Endothelial cell of umbilical vein (primary cell): Measurements from ENCODE around the gene OSBPL5. TPM values are rescaled to one million over a fixed set of nuclear protein-coding genes. Genes with fewer than 3 reads are reported as not detected.
"Not testable (repeated sequence)": the region's sequence is repeated elsewhere in the genome, so short reads cannot be mapped to it uniquely, and the experiment has no call there.

Experiments used
- BruUV-seq: library from RNA; stranded (reverse); fragments of 400-500 nt; replicated peaks from 2 replicates; lab custom pipeline; 2021; lab: Mats Ljungman, UMichigan
- CTCF ChIA-PET: fragments of 300-600, 350-600 bp; sonication (Branson Sonifier 250); formaldehyde crosslinking; loops from one replicate; lab custom pipeline; 2021; ENCODE audit warnings: antibody characterized with exemption, inconsistent platforms; lab: Charles Lee
- POLR2A ChIA-PET: fragments of 300-600, 350-600 bp; sonication (Branson Sonifier 250); formaldehyde crosslinking; loops from one replicate; lab custom pipeline; 2021; ENCODE audit warnings: antibody characterized with exemption, inconsistent platforms; lab: Charles Lee
- DNase-seq: peaks from one replicate; pipeline ENCODE4 v3.0.0-alpha.2; 2011; ENCODE audit warnings: low read depth, low spot score
- FAIRE-seq: peaks from 2 replicates; lab custom pipeline; 2011; peaks lifted over from hg19 to GRCh38; lab: Jason Lieb, UNC
- H2AFZ ChIP-seq: 2 replicates; pipeline ENCODE4 v1.6.0; 2012; ENCODE audit warnings: low read depth, low read length, control low read depth, inconsistent platforms
- H3K27ac ChIP-seq: 2 replicates; pipeline ENCODE4 v1.5.1; 2011; ENCODE audit warnings: low read depth, mild to moderate bottlenecking, control low read depth, low read length, moderate library complexity; ENCODE audit not compliant: insufficient read depth
- H3K27me3 ChIP-seq, 2 experiments: 2 replicates each; pipeline versions ENCODE4 v1.6.0 to v1.6.1; 2011; ENCODE audit warnings: low read length in 2 of 2, mixed read lengths in 1 of 2; ENCODE audit not compliant: control insufficient read depth in 2 of 2, insufficient read depth in 2 of 2
- H3K36me3 ChIP-seq, 2 experiments: 2 replicates in 1 of 2; 3 replicates in 1 of 2; pipeline ENCODE4 v1.5.1; 2011; ENCODE audit warnings: low read length in 2 of 2, mild to moderate bottlenecking in 1 of 2, moderate library complexity in 1 of 2; ENCODE audit not compliant: control insufficient read depth in 2 of 2, insufficient read depth in 2 of 2; ENCODE audit errors: extremely low read depth in 1 of 2
- H3K4me1 ChIP-seq: 3 replicates; pipeline ENCODE4 v1.5.1; 2011; ENCODE audit warnings: mild to moderate bottlenecking, low read length; ENCODE audit not compliant: control insufficient read depth, insufficient read depth; ENCODE audit errors: extremely low read depth
- H3K4me2 ChIP-seq: 2 replicates; pipeline ENCODE4 v1.6.1; 2011; ENCODE audit warnings: low read length, control low read depth, mixed read lengths; ENCODE audit not compliant: insufficient read depth
- H3K4me3 ChIP-seq, 3 experiments: fragments of 200-600 bp in 1 of 3; sonication (generic), shearing (Covaris generic) in 1 of 3; replicated peaks in 1 of 3; 2 replicates each; pipeline ENCODE4 v1.5.1; 2011 to 2016; ENCODE audit warnings: control low read depth in 3 of 3, low read length in 3 of 3, mild to moderate bottlenecking in 2 of 3, inconsistent platforms in 1 of 3, low read depth in 1 of 3, moderate library complexity in 1 of 3; ENCODE audit not compliant: insufficient read depth in 1 of 3
- H3K79me2 ChIP-seq: 2 replicates; pipeline ENCODE4 v1.6.0; 2012; ENCODE audit warnings: low read length, inconsistent platforms; ENCODE audit not compliant: control insufficient read depth, insufficient read depth
- H3K9ac ChIP-seq: replicated peaks from 2 replicates; pipeline ENCODE3; 2011; ENCODE audit warnings: low read length, control low read depth; ENCODE audit not compliant: insufficient read depth; ENCODE audit errors: extremely low read depth
- H3K9me1 ChIP-seq: replicated peaks from 3 replicates; pipeline ENCODE4 v1.6.0; 2011; ENCODE audit warnings: mild to moderate bottlenecking, low read length; ENCODE audit not compliant: control insufficient read depth, insufficient read depth; ENCODE audit errors: extremely low read depth
- H3K9me3 ChIP-seq: replicated peaks from 2 replicates; pipeline ENCODE4 v1.5.1; 2012; ENCODE audit warnings: low read length, inconsistent platforms; ENCODE audit not compliant: control insufficient read depth, insufficient read depth
- H4K20me1 ChIP-seq: replicated peaks from 2 replicates; pipeline ENCODE3; 2011; ENCODE audit warnings: mild to moderate bottlenecking, low read length; ENCODE audit not compliant: control insufficient read depth, insufficient read depth; ENCODE audit errors: extremely low read depth
- EZH2 ChIP-seq: IDR thresholded peaks from 2 replicates; pipeline ENCODE4 v1.6.1; 2012; ENCODE audit warnings: borderline replicate concordance, low read depth, mild to moderate bottlenecking, moderate library complexity, low read length, inconsistent platforms; ENCODE audit not compliant: severe bottlenecking
- FOS ChIP-seq: IDR thresholded peaks from 2 replicates; pipeline ENCODE4 v1.6.1; 2011; ENCODE audit warnings: mild to moderate bottlenecking, low read length, moderate library complexity, borderline replicate concordance; ENCODE audit not compliant: insufficient read depth
- dilution Hi-C: fragments of 300-500 bp; cut with MboI; formaldehyde crosslinking; loops from one replicate; pipeline ENCODE4 v1.15.0; 2019; ENCODE audit warnings: low sequenced_read_pairs; ENCODE audit not compliant: extremely low pct_ligation_motif_present
- intact Hi-C: fragments of 100-400 bp; cut with micrococcal nuclease; formaldehyde crosslinking; loops from one replicate; pipeline ENCODE4 v1.10.0; 2022
- polyA plus RNA-seq, 4 experiments: library from polyadenylated mRNA; depleted of rRNA in 3 of 4; stranded (reverse) in 3 of 4; unstranded in 1 of 4; fragments of >200 nt; gene quantifications; 2 replicates each; pipeline versions ENCODE4 v1.2.1 to v1.2.3, GENCODE V29; 2011 to 2012; ENCODE audit warnings: missing spikeins in 1 of 4
- total RNA-seq: library from RNA; stranded (reverse); gene quantifications from 2 replicates; pipeline ENCODE4 v1.2.3, GENCODE V29; 2021
- TF ChIP-seq, protein P1 (sequence below), 2 donors: IDR thresholded peaks; 1 replicate in 1 of 2; 2 replicates in 1 of 2; pipeline ENCODE4 v1.5.1; 2011; ENCODE audit warnings: low read length in 2 of 2, mild to moderate bottlenecking in 2 of 2, moderate library complexity in 2 of 2, control low read depth in 1 of 2, inconsistent platforms in 1 of 2, low read depth in 1 of 2; ENCODE audit not compliant: insufficient read depth in 1 of 2; ENCODE audit errors: extremely low read depth in 1 of 2

Gene OSBPL5
- total and polyA plus RNA-seq, 2 donors (not counting 3 experiments of a cell fraction or from before 2014, with no cell fraction given) = 8.7 to 37.7 TPM

- no peaks in the 10 kb centered on the region for H4K20me1 ChIP-seq
- BruUV-seq = no TSS peak
- TF ChIP-seq EZH2 = no peak
- TF ChIP-seq FOS = no peak
- TF ChIP-seq, protein P1, sequence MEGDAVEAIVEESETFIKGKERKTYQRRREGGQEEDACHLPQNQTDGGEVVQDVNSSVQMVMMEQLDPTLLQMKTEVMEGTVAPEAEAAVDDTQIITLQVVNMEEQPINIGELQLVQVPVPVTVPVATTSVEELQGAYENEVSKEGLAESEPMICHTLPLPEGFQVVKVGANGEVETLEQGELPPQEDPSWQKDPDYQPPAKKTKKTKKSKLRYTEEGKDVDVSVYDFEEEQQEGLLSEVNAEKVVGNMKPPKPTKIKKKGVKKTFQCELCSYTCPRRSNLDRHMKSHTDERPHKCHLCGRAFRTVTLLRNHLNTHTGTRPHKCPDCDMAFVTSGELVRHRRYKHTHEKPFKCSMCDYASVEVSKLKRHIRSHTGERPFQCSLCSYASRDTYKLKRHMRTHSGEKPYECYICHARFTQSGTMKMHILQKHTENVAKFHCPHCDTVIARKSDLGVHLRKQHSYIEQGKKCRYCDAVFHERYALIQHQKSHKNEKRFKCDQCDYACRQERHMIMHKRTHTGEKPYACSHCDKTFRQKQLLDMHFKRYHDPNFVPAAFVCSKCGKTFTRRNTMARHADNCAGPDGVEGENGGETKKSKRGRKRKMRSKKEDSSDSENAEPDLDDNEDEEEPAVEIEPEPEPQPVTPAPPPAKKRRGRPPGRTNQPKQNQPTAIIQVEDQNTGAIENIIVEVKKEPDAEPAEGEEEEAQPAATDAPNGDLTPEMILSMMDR (IDR thresholded peaks at IDR 0.05; ENCODE audit: extremely low read depth in 1 of 2, insufficient read depth in 1 of 2, low read depth in 1 of 2, low read length in 2 of 2) = no peak
- H3K4me3 ChIP-seq = no peak overlapping the region
- CTCF ChIA-PET = no interaction called here
- H3K4me2 ChIP-seq = no peak overlapping the region
- dilution Hi-C loops (no loop called here), intact Hi-C loops (no loop called here)
- H3K27me3 ChIP-seq = no peaks in the 10 kb centered on the region
- FAIRE-seq (no peak), DNase-seq (no peak)
- H3K9me1 ChIP-seq = no peaks in the 10 kb centered on the region
- no peak overlapping the region for H2AFZ ChIP-seq
- POLR2A ChIA-PET = no interaction called here
- H3K36me3 ChIP-seq = no peaks in the 10 kb centered on the region
- no peaks in the 10 kb centered on the region for H3K9me3 ChIP-seq
- H3K9ac ChIP-seq = no peak overlapping the region
- H3K4me1 ChIP-seq = no peaks in the 10 kb centered on the region
- H3K27ac ChIP-seq = no peak overlapping the region
- H3K79me2 ChIP-seq = no peaks in the 10 kb centered on the region
Measured at GRCh38 chr11:3115321-3115720, 49.8 kb downstream of the OSBPL5 start.

- dilution Hi-C loops, DNase-seq, H3K4me2 ChIP-seq, H2AFZ ChIP-seq, H4K20me1 ChIP-seq, H3K79me2 ChIP-seq, H3K27ac ChIP-seq, H3K9ac ChIP-seq, H3K9me1 ChIP-seq, H3K36me3 ChIP-seq, BruUV-seq, POLR2A ChIA-PET, H3K9me3 ChIP-seq, intact Hi-C loops, H3K27me3 ChIP-seq, H3K4me3 ChIP-seq, FAIRE-seq, H3K4me1 ChIP-seq: not testable (repeated sequence)
- CTCF ChIA-PET = interaction anchor here (1.4 to 2.0 kb wide), 2 partner anchors 11 to 22 kb away, joined by 5 to 6 read pairs; no protein-coding TSS in a partner anchor
Measured at GRCh38 chr11:3113661-3114060, 51.4 kb downstream of the OSBPL5 start.
